Occipital lobe (tissue), 2 donors: ENCODE data around the gene UMAD1. TPM values are rescaled to one million over a fixed set of nuclear protein-coding genes. Genes with fewer than 3 reads are reported as not detected.

Experiments
- DNase-seq: peaks from one replicate; lab custom pipeline; 2025; lab: John Stamatoyannopoulos, UW
- total RNA-seq: library from RNA; depleted of rRNA; stranded (reverse); fragments of >200 nt; gene quantifications from one replicate; pipeline ENCODE4 v1.2.3, GENCODE V29; 2014

Gene UMAD1
- total RNA-seq, 1 donor from 2014 or later: 10.9 TPM

- DNase-seq: no peak
Measured at GRCh38 chr7:7688956-7689355, 48.4 kb downstream of the UMAD1 start.

DNA sequence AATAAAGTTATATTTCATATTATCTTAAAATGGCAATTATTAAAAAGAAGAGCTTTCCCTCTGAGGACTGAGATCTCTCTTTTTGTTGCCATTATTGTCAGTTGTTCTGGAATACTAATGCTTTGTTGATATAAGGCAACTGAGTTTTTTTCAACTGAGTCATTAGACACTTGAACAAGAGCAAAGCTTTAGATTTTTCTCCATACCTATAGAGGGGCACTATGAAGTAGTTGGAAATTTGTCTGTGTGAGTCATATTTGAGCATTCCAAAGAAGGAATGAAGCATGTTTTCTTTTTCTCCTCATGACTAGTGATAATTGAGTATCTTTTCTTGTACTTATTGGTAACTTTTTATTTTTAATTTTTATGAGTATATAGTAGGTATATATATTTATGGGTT, 53.3 kb downstream of the UMAD1 start:
- no peak for DNase-seq

GRCh38 chr7:7694542-7694941, 54.0 kb downstream of the UMAD1 start:
- DNase-seq: no peak

DNA sequence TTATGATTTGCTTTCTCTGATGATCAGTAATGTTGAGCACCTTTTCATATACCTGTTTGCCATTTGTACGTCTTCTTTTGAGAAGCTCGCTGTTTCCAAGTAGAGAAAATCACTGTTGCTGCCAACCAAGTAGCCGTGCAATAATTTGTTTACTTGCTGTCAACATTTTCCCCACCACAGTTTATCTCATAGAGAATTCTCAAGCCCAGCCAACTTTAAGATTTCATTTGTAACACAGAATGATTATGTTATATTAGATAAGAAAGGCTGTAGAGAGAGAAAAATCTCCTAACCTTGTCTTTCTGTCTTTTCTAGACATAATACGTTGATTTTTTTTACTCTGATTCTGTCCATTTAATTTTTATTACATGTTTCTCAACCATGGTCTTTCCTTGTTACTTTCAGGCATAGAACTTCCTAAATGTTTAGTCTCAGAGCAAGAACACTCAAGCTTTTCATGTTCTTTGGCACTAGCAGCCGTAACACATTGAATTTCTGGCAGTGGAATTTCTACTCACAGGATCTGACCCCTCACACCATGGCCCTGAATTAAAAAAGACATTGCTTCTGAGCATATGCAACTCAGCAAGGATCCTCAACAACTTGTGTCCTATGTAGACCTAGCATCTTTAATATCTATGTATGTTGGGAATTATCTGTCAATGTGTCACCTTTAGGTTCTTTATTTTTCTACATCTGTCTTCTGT, 54.7 kb downstream of the UMAD1 start:
- no peak for DNase-seq

DNA sequence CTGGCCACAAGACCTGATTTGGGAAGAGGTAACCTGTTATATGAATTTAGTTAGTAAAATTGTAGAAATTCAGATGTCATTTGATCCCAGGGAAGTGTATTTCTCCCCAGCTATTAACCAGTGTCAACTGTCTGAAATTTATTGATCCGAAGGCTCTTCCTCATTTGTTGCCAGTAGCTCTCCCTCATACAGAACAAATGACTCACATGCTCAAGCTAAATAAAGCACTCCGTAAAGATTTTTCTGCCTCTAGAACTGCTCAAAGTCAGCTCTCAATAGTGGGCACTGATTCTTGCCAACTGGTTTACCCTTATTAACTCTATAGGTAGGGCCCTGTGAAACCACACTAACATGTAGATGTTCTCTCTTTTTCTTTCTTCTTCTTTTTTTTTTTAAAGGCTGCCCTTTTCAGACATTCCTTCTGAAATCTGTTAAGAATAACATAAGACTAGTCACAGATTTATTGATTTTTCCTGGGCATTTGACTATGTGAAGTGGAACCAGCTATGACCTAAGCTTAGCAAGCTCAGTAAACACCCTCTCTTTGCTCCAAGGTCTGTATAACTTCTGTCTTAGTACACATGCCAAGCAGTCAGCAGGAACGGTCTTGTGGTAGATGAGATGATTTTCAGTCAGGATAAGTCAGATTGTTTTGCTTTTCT, 56.0 kb downstream of the UMAD1 start:
- DNase-seq: no peak

- no peak for DNase-seq
Measured at GRCh38 chr7:7698930-7699329, 58.4 kb downstream of the UMAD1 start.

- no peak for DNase-seq
Measured at GRCh38 chr7:7699380-7699779, 58.8 kb downstream of the UMAD1 start.

DNA sequence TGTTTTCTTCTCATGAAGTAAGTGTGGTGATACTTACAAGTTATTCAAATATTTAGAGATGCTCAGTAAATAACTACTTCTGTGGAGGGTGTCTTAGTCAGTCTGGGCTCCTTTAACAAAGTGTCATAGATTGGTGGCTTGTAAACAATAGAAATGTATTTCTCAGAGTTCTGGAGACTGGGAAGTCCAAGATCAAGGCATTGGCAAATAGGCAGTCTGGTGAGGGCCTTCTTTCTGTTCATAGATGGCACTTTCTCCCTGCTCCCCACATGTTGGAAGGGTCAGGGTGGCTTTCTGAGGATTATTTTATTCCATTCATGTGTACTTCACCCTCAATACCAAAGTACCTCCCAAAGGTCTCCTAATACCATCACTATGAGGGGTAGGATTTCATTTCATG, 59.4 kb downstream of the UMAD1 start:
- no peak for DNase-seq

GRCh38 chr7:7701527-7701926, 61.0 kb downstream of the UMAD1 start:
- DNase-seq: no peak

DNA sequence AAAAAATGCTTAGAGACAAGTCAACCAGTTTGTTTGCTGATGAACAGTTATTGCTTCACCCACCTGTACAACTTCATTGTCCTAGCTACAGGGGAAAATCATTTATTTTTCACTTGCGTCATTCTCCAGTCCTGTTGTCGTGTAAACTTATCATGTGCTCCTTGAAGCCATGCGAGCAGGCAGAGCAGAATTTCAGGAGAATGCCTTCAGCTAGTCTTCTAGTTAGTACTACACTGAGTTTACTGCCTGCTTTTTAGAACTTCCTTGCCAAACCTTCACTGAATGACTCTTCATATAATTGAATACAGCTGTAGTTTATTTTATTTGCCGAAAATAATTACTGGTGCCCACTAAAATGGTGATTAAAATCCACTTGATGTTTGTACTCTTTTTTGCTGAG, 62.3 kb downstream of the UMAD1 start:
- DNase-seq: no peak

DNA sequence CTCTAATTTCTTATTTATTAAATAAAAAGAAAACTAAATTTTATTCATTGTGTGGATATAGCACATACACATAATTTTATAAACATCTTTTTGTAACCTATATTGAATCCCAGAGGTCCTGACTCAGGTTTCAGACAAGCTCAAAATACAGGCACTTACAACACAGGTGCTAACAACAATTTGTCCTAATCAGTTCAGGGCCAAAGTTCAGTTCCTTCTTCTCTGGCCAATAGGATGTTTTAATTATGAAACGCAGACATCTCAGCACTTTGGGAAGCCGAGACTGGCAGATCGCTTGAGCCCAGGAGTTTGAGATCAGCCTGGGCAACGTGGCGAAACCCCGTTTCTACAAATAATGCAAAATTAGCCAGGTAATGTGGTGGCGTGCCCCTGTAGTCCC, 62.9 kb downstream of the UMAD1 start:
- no peak for DNase-seq

GRCh38 chr7:7704867-7705266, 64.3 kb downstream of the UMAD1 start:
- DNase-seq: no peak

DNA sequence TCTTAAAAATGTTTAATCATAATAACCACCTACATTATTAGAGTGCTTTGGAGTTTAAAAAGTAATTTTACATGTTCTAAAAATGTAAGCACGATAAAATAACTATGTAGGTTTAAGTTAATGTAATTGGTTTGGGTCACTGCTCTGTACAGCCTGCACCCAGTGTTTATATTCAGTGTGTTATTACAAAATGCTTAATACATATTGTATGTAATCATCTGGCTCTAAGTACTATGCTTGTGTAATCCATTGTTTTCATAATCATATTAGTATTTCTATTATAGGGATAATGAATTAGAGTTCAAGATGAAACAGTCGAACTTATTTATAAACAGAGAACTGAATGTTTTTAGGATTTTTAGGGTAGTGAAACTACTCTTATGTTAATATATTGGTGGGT, 64.8 kb downstream of the UMAD1 start:
- DNase-seq: no peak

- no peak for DNase-seq
Measured at GRCh38 chr7:7706101-7706511, 65.6 kb downstream of the UMAD1 start.

- DNase-seq: no peak
Measured at GRCh38 chr7:7706556-7707172, 66.1 kb downstream of the UMAD1 start.

DNA sequence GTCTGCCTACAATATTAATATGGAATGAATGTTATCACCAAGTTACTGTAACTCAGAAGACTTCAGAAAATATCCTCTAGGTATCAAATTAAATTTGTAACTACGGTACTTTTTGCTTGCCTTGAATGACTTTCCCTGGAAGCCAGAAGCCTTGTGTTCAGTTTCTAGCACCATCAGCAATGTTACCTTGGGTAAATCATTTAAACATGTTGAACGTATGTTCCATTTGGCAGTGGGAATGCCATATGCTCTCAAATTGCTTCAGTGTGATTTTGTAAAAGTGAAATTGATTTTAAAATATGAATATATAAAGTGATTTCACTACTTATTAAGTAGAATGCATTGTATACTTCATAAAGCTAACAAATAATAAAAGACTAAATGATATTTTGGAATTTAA, 66.7 kb downstream of the UMAD1 start:
- DNase-seq: no peak

- no peak for DNase-seq
Measured at GRCh38 chr7:7707806-7708205, 67.3 kb downstream of the UMAD1 start.

- DNase-seq: no peak
Measured at GRCh38 chr7:7709291-7709690, 68.7 kb downstream of the UMAD1 start.

DNA sequence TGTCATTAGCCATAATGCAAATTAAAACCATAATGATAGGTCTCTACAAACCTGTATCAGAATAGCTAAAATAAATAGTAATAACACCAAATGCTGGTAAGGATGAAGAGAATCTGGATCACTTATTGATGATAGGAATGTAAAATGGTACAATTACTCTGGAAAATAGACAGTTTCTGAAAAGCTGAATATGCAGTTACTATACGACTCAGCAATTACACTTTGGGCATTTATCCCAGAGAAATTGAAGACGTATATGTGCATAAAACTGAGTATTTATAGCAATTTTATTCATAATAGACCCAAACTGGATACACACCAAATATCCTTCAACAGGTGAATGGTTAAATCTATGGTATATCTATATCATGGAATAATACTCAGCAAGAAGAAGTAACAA, 69.9 kb downstream of the UMAD1 start:
- no peak for DNase-seq

DNA sequence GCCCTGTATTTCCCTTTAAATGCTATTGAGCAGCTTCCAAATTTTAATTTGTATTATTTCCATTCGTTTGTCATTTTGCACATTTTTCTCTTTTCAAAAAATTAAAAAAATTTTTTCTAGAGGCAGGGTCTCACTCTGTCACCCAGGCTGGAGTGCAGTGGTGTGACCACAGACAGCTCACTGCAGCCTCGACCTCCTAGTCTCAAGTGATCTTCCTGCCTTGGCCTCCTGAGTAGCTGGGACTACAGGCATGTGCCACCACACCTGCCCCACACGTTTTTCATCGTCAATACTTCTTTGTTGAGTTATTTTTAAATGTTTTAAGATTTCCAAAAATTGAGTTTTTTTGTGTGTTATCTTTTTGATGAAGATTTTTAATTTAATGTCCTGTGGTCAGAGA, 73.2 kb downstream of the UMAD1 start:
- DNase-seq: no peak

DNA sequence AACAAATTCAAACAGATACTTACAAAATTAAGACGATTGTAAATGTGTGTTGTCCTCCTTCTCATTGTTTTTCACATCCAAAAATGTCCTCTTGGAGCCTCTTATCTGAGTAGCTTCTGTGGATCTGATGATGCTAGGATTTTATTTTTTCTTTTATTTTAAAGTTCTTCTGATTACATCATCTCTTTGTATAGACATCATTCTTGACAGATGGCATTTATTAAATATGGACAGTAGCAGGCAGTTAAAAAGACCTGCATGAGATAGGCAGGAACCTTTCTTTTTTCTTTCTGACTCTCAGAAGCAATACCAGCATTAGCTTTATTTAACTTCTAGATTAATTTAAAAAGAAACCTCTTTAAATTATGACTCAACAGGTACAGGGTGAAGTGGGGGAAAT, 77.9 kb downstream of the UMAD1 start, which contains the start of gene RPA3:
TSS of gene RPA3 (minus strand) at position 116 of the 400 bp plus-strand sequence. CDS start 78,189 bp downstream, outside the sequence.
- DNase-seq: no peak

DNA sequence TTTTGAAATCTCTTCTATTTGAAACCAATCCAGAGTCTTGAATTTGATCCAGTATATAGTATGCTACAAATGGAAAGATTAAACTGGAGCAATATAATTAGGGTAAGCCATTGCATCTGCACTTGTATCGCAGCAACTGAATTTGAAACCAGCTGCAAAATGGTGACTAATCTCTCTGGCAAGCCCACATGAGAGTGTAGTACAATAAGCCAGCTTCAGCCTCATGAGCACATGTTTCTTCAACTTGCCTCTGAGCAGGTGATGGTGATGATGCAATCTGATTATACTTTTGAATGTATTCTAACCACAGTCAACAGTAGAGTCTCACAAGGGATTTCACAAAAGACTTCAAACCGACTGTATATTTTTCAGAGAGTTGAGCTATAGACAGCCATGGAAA, 78.7 kb downstream of the UMAD1 start:
- peak; percentile 39 for DNase-seq

DNA sequence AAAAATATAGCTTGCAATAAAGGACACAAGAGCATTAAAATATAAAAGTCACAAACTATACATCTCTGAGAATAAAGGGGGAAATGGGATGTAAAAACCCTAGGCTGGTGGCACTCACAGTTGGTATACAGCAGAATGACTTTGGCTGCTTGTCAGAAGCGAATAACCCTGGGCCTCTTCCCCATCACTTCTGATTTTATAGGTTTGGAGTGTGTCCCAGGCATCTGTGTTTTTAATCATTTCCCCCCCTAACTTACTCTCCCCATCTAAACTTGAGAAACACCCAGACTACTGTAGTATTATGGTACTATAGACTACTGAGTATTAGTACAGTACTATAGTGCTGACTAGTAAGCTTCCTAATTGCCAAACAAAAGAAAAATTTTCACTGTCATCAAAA, 79.6 kb downstream of the UMAD1 start:
- no peak for DNase-seq
